Measurements from ENCODE around the gene TPBGL.

Gene TPBGL

DNA sequence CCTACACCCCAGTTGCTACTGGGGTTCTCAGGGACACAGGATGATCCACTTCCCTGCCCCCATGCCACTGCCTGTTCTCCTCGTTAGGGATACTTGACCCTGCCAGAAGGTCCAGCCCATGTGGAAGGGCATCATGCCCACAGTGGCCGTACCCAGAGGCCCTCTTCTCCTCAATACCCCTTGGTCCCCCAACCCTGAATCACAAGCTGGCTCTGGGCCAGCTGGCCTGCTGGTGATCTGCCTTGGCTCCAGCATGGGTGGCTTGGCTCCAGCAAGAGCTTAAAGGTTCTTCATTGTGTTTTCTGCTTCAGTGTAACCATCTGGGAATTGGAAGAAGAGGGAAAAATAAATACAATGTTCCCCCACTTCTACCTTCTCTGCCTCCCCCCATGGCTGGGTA is 11.1 kb upstream of the TPBGL start:
- TF ChIP-seq TAF1 (IDR thresholded peaks at IDR 0.05; ENCODE audit: low read depth, low read length) (no peak), POLR2AphosphoS5 (IDR thresholded peaks at IDR 0.05; ENCODE audit: low read depth, low read length) (no peak), SPI1 (IDR thresholded peaks at IDR 0.05; ENCODE audit: low read depth, low read length) (no peak), PAX5 (IDR thresholded peaks at IDR 0.05; ENCODE audit: insufficient read depth, low read length, severe bottlenecking) (no peak), POU2F2 (IDR thresholded peaks at IDR 0.05; ENCODE audit: low read depth, low read length) (no peak), POLR2A (IDR thresholded peaks at IDR 0.05; ENCODE audit: low read depth, low read length) (no peak)
- FAIRE-seq (no peak), DNase-seq (ENCODE audit: insufficient read length, low spot score) (no peak)

- no peak for TF ChIP-seq PAX5 (IDR thresholded peaks at IDR 0.05; ENCODE audit: insufficient read depth, low read length, severe bottlenecking)
- TF ChIP-seq POLR2A (IDR thresholded peaks at IDR 0.05; ENCODE audit: low read depth, low read length) = no peak
- no peak for TF ChIP-seq POLR2AphosphoS5 (IDR thresholded peaks at IDR 0.05; ENCODE audit: low read depth, low read length)
- TF ChIP-seq POU2F2 (IDR thresholded peaks at IDR 0.05; ENCODE audit: low read depth, low read length) = no peak
- no peak for TF ChIP-seq SPI1 (IDR thresholded peaks at IDR 0.05; ENCODE audit: low read depth, low read length)
- no peak for TF ChIP-seq TAF1 (IDR thresholded peaks at IDR 0.05; ENCODE audit: low read depth, low read length)
- no peak for FAIRE-seq
Observed at GRCh38 chr11:75230621-75231020, 10.0 kb upstream of the TPBGL start.

GRCh38 chr11:75233754-75234172 is 6.8 kb upstream of the TPBGL start:
- peak; percentile 35 for FAIRE-seq
- no peak for TF ChIP-seq POLR2A (IDR thresholded peaks at IDR 0.05; ENCODE audit: low read depth, low read length)

More at GRCh38 chr11:75230621-75231020, 10.0 kb upstream of the TPBGL start:
- DNase-seq (ENCODE audit: insufficient read length, low spot score) = no peak

DNA sequence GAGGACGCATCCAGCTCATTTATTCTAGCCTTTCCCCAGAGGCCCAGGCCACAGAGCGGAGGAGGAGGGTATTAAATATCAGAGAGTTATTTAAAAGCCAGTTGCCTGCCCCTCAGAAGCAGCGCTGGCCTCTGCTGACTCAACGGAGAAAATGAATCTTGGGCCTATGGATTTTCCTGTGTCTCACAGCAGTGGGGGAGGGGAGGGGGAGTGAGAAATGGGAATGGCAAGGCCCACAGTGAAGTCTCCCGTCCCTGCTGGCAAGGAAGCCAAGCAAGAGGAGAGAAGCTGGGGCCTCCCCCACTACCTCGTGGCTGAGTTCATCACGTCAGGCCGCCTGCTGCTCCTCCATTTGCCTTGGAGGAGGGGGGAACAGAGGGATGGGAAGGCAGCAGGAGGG is 4.5 kb upstream of the TPBGL start:
- TF ChIP-seq PAX5 (IDR thresholded peaks at IDR 0.05; ENCODE audit: insufficient read depth, low read length, severe bottlenecking) = no peak
- no peak for TF ChIP-seq POLR2A (IDR thresholded peaks at IDR 0.05; ENCODE audit: low read depth, low read length)
- no peak for TF ChIP-seq POU2F2 (IDR thresholded peaks at IDR 0.05; ENCODE audit: low read depth, low read length)
- TF ChIP-seq SPI1 (IDR thresholded peaks at IDR 0.05; ENCODE audit: low read depth, low read length) = no peak
- no peak for TF ChIP-seq TAF1 (IDR thresholded peaks at IDR 0.05; ENCODE audit: low read depth, low read length)
- TF ChIP-seq POLR2AphosphoS5 (IDR thresholded peaks at IDR 0.05; ENCODE audit: low read depth, low read length) = no peak
- FAIRE-seq (no peak), DNase-seq (ENCODE audit: insufficient read length, low spot score) (no peak)

More at GRCh38 chr11:75233754-75234172, 6.8 kb upstream of the TPBGL start:
- no peak for DNase-seq (ENCODE audit: insufficient read length, low spot score)

GRCh38 chr11:75237050-75237449 is 3.5 kb upstream of the TPBGL start:
- DNase-seq (ENCODE audit: insufficient read length, low spot score) (no peak), FAIRE-seq (no peak)
- TF ChIP-seq POLR2A (IDR thresholded peaks at IDR 0.05; ENCODE audit: low read depth, low read length) (no peak), TAF1 (IDR thresholded peaks at IDR 0.05; ENCODE audit: low read depth, low read length) (no peak), POU2F2 (IDR thresholded peaks at IDR 0.05; ENCODE audit: low read depth, low read length) (no peak), PAX5 (IDR thresholded peaks at IDR 0.05; ENCODE audit: insufficient read depth, low read length, severe bottlenecking) (no peak), SPI1 (IDR thresholded peaks at IDR 0.05; ENCODE audit: low read depth, low read length) (no peak), POLR2AphosphoS5 (IDR thresholded peaks at IDR 0.05; ENCODE audit: low read depth, low read length) (no peak)

DNA sequence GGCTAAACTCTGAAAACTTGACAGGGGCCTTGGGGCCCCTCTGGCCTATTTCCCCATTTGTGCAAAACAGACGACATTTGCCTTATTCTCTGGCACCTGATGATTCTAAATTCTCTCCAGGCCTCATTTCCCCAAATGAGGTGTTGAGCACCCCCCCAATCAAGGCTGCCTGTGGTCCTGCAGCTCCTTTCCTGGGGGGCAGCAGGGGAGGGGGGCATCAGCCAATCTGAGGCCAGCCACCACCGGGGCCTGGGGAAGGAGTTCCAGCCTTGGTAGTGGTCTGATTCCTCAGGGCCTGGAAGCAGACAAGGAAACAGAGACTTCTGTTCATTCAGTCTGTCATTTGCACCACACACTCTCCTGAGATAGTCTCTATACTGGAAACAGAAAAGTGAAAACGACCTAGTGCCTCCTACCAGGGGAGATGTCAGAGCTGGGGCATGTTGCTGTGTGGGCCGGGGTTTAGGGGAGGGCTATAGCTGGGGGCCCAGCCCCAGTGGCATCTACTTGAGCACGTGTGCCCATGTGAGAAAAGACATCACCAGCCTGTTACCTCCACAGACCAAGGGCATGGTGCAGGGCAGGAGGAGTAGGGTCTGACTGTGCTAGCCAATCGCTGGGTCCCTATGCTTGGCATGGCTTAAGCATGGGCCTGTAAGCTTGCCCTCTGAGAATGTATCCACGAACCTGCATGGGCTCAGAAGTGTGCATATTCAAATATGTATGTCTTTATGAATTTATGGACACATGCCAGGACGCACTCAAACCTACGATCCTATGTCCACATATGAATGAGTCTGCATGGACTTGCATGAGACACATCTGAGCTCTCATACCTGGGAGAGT is 1.8 kb upstream of the TPBGL start:
- no peak for TF ChIP-seq POU2F2 (IDR thresholded peaks at IDR 0.05; ENCODE audit: low read depth, low read length)
- TF ChIP-seq POLR2A (IDR thresholded peaks at IDR 0.05; ENCODE audit: low read depth, low read length) = no peak
- TF ChIP-seq TAF1 (IDR thresholded peaks at IDR 0.05; ENCODE audit: low read depth, low read length) = no peak
- no peak for TF ChIP-seq PAX5 (IDR thresholded peaks at IDR 0.05; ENCODE audit: insufficient read depth, low read length, severe bottlenecking)
- no peak for TF ChIP-seq POLR2AphosphoS5 (IDR thresholded peaks at IDR 0.05; ENCODE audit: low read depth, low read length)
- TF ChIP-seq SPI1 (IDR thresholded peaks at IDR 0.05; ENCODE audit: low read depth, low read length) = no peak
- FAIRE-seq = no peak
- DNase-seq (ENCODE audit: insufficient read length, low spot score) = no peak

GRCh38 chr11:75239531-75240290 is 863 bp upstream of the TPBGL start:
- DNase-seq (ENCODE audit: insufficient read length, low spot score) (no peak), FAIRE-seq (no peak)
- TF ChIP-seq POU2F2 (IDR thresholded peaks at IDR 0.05; ENCODE audit: low read depth, low read length) (no peak), SPI1 (IDR thresholded peaks at IDR 0.05; ENCODE audit: low read depth, low read length) (no peak), TAF1 (IDR thresholded peaks at IDR 0.05; ENCODE audit: low read depth, low read length) (no peak), POLR2A (IDR thresholded peaks at IDR 0.05; ENCODE audit: low read depth, low read length) (no peak), PAX5 (IDR thresholded peaks at IDR 0.05; ENCODE audit: insufficient read depth, low read length, severe bottlenecking) (no peak), POLR2AphosphoS5 (IDR thresholded peaks at IDR 0.05; ENCODE audit: low read depth, low read length) (no peak)

DNA sequence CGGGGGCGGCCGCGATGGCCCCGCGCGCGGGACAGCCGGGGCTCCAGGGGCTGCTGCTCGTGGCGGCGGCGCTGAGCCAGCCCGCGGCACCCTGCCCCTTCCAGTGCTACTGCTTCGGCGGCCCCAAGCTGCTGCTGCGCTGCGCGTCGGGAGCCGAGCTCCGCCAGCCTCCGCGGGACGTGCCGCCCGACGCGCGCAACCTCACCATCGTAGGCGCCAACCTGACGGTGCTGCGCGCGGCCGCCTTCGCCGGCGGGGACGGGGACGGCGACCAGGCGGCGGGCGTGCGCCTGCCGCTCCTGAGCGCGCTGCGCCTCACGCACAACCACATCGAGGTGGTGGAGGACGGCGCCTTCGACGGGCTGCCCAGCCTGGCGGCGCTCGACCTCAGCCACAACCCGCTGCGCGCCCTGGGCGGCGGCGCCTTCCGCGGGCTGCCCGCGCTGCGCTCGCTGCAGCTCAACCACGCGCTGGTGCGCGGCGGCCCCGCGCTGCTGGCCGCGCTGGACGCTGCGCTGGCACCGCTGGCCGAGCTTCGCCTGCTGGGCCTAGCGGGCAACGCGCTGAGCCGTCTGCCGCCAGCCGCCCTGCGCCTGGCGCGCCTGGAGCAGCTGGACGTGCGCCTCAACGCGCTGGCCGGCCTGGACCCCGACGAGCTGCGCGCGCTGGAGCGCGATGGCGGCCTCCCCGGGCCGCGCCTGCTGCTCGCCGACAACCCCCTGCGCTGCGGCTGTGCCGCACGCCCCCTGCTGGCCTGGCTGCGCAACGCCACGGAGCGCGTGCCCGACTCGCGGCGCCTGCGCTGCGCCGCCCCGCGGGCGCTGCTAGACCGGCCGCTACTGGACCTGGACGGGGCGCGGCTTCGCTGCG is 697 bp downstream of the TPBGL start:
- peak; percentile 14 for TF ChIP-seq PAX5 (IDR thresholded peaks at IDR 0.05; ENCODE audit: insufficient read depth, low read length, severe bottlenecking)
- no peak for TF ChIP-seq TAF1 (IDR thresholded peaks at IDR 0.05; ENCODE audit: low read depth, low read length)
- no peak for TF ChIP-seq POLR2A (IDR thresholded peaks at IDR 0.05; ENCODE audit: low read depth, low read length)
- FAIRE-seq = peak; percentile 97
- peak; percentile 99 for DNase-seq (ENCODE audit: insufficient read length, low spot score)
